ENCODE data around the gene IQCM.

- no peak for TF ChIP-seq POLR2A (IDR thresholded peaks at IDR 0.05; ENCODE audit: low read depth, low read length)
- TF ChIP-seq TAF1 (IDR thresholded peaks at IDR 0.05; ENCODE audit: borderline replicate concordance, low read depth, low read length), result no peak
Observed at GRCh38 chr4:149684516-149684915, 131.1 kb downstream of the IQCM start.
